Lower leg skin (tissue), 4 donors: ENCODE data around the gene ACSS3. TPM values are rescaled to one million over a fixed set of nuclear protein-coding genes. Genes with fewer than 3 reads are reported as not detected.
"Not testable (repeated sequence)": the region's sequence is repeated elsewhere in the genome, so short reads cannot be mapped to it uniquely, and the experiment has no call there.

Source experiments
- DNase-seq, 2 donors: peaks; one replicate each; pipeline ENCODE4 v3.0.0-alpha.2; 2019; ENCODE audit warnings: low spot score in 2 of 2
- H3K4me3 ChIP-seq: fragments of 200-600 bp; sonication (generic); 2 replicates; pipeline ENCODE4 v1.5.1; 2017; ENCODE audit warnings: mild to moderate bottlenecking, low read depth; ENCODE audit not compliant: poor library complexity, severe bottlenecking
- POLR2A ChIP-seq, 2 donors: fragments of 450-650 bp; IDR thresholded peaks; one replicate each; pipeline ENCODE4 v1.6.1; 2016 to 2017; ENCODE audit warnings: antibody characterized with exemption in 2 of 2, mild to moderate bottlenecking in 1 of 2, moderate library complexity in 1 of 2
- WGBS, 2 donors: methylation state at CpG; one replicate each; pipeline ENCODE4 v1.1.5; 2018; 5-methylcytosine and 5-hydroxymethylcytosine counted together
- intact Hi-C: fragments of 100-400 bp; cut with DNase I; formaldehyde crosslinking; loops from one replicate; pipeline ENCODE4 v1.15.0; 2023; ENCODE audit warnings: low total_unique reads
- total RNA-seq, 4 donors: library from RNA; depleted of rRNA; stranded (reverse); fragments of >200 nt; gene quantifications; one replicate each; pipeline ENCODE4 v1.1.0, GENCODE V29; 2016
- TF ChIP-seq, protein P1 (sequence below), 3 donors: fragments of 450-650 bp; IDR thresholded peaks; one replicate each; pipeline ENCODE4 v1.5.1; 2016; ENCODE audit warnings: antibody characterized with exemption in 3 of 3, mild to moderate bottlenecking in 3 of 3, moderate library complexity in 2 of 3

The ACSS3 gene
- total RNA-seq, 4 donors from 2014 or later, result 3.0 to 8.6 (median 6.6) TPM

DNA sequence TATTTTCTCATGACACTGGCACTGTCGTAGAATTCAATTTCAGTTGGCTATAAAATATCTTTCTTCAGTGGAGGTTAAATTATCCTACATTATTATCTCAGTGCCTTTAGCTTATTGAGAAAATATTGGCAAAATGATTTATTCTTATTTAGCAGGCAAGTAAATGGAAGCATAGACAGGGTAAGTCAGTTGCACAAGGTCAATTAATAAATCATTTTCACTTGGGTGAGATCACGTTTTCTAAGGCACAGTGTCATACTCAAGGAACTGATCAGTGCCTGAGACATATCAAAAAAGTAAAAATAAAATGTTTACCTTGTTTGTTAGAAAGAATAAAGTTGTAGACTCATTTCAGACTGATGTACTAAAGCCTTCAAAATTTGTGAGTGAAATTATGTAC is 95.0 kb downstream of the ACSS3 start:
- WGBS, 2 donors, result 59 to 66% methylated on average over 2 of the region's 2 CpGs
- intact Hi-C loops, result no loop called here
- TF ChIP-seq POLR2A (IDR thresholded peaks at IDR 0.05), result no peak
- TF ChIP-seq, protein P1, sequence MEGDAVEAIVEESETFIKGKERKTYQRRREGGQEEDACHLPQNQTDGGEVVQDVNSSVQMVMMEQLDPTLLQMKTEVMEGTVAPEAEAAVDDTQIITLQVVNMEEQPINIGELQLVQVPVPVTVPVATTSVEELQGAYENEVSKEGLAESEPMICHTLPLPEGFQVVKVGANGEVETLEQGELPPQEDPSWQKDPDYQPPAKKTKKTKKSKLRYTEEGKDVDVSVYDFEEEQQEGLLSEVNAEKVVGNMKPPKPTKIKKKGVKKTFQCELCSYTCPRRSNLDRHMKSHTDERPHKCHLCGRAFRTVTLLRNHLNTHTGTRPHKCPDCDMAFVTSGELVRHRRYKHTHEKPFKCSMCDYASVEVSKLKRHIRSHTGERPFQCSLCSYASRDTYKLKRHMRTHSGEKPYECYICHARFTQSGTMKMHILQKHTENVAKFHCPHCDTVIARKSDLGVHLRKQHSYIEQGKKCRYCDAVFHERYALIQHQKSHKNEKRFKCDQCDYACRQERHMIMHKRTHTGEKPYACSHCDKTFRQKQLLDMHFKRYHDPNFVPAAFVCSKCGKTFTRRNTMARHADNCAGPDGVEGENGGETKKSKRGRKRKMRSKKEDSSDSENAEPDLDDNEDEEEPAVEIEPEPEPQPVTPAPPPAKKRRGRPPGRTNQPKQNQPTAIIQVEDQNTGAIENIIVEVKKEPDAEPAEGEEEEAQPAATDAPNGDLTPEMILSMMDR (IDR thresholded peaks at IDR 0.05), result no peak

DNA sequence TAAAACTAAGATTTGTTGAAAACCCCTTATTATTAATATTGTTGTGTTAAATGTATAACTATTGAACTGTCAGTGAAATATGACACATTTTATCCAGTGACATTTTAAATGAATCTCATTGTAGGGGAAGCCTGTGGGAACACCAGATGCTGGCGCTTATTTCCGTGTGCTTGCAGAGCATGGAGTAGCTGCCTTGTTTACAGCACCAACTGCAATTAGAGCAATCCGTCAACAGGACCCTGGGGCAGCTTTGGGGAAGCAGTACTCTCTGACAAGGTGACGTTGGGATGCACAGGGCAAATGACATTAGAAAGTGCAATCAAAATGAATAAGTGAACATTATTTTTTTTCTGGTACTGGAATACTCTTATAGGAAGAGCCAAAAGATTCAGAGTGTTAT is 96.8 kb downstream of the ACSS3 start:
- TF ChIP-seq, protein P1 (IDR thresholded peaks at IDR 0.05), result no peak
- no peak for TF ChIP-seq POLR2A (IDR thresholded peaks at IDR 0.05)
- WGBS, 2 donors, result 59 to 72% methylated on average over 4 of the region's 4 CpGs
- intact Hi-C loops, result no loop called here
- no peak for DNase-seq
- H3K4me3 ChIP-seq, result no peak overlapping the region

More for the DNA sequence above, 95.0 kb downstream of the ACSS3 start:
- H3K4me3 ChIP-seq, result no peak overlapping the region
- no peak for DNase-seq

DNA sequence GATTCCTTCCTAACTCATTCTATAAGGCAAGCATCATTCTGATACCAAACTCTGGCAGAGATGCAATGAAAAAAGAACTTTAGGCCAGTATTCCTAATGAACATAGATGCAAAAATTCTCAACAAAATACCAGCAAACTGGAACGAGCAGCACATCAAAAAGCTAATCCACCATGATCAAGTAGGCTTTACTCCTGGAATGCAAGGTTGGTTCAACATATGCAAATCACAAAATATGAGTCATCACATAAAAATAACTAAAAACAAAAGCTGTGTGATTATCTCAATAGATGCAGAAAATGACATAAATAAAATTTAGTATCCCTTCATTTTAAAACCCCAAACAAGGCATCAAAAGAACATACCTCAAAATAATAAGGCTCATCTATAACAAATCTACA is 98.9 kb downstream of the ACSS3 start:
- no peak overlapping the region for H3K4me3 ChIP-seq
- intact Hi-C loops, result no loop called here
- 81 to 87% methylated on average over 1 of the region's 1 CpG for WGBS, 2 donors
- no peak for DNase-seq
- TF ChIP-seq, protein P1 (IDR thresholded peaks at IDR 0.05), result no peak
- TF ChIP-seq POLR2A (IDR thresholded peaks at IDR 0.05), result no peak

DNA sequence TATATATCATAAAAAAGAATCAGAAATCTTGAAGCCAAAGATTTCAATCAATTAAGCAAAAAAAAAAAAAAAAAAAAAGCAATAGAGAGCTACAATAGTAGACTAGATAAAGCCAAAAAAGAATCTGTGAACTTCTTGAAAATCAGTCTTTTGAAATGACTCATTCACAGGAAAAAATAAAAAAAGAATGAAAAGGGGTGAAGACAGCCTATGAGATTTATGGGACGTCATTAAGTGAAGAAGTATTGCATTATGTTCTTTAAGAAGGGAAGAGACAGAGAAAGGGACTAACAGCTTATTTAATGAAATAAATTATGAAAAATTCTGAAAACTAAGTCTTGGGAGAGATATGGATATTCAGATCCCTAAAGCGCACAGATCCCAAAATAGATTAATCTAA is 103.8 kb downstream of the ACSS3 start:
- 71 to 76% methylated on average over 2 of the region's 2 CpGs for WGBS, 2 donors
- TF ChIP-seq POLR2A (IDR thresholded peaks at IDR 0.05), result no peak
- TF ChIP-seq, protein P1 (IDR thresholded peaks at IDR 0.05), result no peak
- intact Hi-C loops, result no loop called here
- H3K4me3 ChIP-seq, result no peak overlapping the region
- DNase-seq, result no peak

DNA sequence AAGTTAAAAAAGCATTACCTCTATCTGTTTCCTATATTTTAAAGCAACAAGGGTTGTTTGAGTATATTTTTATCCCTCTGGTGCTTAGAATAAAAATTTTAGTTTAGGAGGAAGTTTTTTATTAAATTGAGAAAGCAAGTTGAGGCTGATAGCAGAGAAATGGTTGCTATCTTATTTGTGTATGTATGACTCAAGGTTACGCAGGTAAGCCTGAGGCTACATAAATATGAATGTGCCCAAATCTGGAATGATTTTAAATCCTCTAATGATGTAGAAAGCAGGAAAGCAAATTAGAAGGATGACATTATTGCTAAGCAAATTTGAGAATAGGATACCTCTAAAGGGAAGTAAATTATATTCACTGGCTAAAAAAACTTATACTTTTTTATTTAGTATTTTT is 109.8 kb downstream of the ACSS3 start:
- TF ChIP-seq, protein P1 (IDR thresholded peaks at IDR 0.05), result no peak
- TF ChIP-seq POLR2A (IDR thresholded peaks at IDR 0.05), result no peak
- DNase-seq, result no peak
- 56% methylated on average over 1 of the region's 1 CpG for WGBS, 2 donors
- intact Hi-C loops, result no loop called here
- no peak overlapping the region for H3K4me3 ChIP-seq

DNA sequence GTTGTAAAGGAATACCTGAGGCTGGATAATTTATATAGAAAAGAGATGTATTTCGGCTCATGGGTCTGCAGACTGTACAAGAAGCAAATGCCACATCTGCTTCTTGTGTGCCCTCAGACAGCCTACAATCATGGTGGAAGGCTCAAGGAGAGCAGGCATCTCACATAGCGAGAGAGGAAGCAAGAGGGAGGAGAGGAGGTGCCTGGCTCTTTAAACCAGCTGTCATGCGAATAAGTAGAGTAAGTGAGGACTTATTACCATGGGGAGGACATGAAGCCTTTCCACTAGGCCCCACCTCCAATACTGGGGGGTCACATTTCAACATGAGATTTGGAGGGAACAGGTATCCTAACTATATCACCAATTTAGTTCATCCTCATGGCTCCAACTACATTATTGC is 118.7 kb downstream of the ACSS3 start:
- WGBS, 2 donors, result 90% methylated on average over 3 of the region's 3 CpGs
- intact Hi-C loops, result no loop called here
- no peak for TF ChIP-seq POLR2A (IDR thresholded peaks at IDR 0.05)
- TF ChIP-seq, protein P1 (IDR thresholded peaks at IDR 0.05), result no peak
- no peak overlapping the region for H3K4me3 ChIP-seq
- DNase-seq, result no peak

DNA sequence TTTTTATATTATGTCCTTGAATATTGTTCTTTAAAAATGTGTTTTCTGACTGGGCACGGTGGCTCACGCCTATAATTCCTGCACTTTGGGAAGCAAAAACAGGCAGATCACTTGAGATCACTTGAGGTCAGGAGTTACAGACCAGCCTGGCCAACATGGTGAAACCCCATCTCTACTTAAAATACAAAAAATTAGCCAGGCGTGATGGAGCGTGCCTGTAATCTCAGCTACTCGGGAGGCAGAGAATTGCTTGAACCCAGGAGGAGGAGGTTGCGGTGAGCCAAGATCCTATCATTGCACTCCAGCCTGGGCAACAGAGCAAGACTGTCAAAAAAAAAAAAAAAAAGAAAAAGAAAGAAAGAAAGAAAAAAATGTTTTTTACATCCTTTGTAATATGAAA is 122.7 kb downstream of the ACSS3 start:
- WGBS, 2 donors, result 66 to 75% methylated on average over 6 of the region's 6 CpGs
- H3K4me3 ChIP-seq, intact Hi-C loops, DNase-seq: not testable (repeated sequence)
